SH-SY5Y (cell line): ENCODE data around the gene CYLD.

Experiments
- GATA2 ChIP-seq: IDR thresholded peaks from 2 replicates; pipeline ENCODE4 v1.6.1; 2011; ENCODE audit warnings: mild to moderate bottlenecking, low read depth, low read length
- GATA3 ChIP-seq: IDR thresholded peaks from 2 replicates; pipeline ENCODE4 v1.6.1; 2011; ENCODE audit warnings: low read depth, mild to moderate bottlenecking, low read length, moderate library complexity

DNA sequence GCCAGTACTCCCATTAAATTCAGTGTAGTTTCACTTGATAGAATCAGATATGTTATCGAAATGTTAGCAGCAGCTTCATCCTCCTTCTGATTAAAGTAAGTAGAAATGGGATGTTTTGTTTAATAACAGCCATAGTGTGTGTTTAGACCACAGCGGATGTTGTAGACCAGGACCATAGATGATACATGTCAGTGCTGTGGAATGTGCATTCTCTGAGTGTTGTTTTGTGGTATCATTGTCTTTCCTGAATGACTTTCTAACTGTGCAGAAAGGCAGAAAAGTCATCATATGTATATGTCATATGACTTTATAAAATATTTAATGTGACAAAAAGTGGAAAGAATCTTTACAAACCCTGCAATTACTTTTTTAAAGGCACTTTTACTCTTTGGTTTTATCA, 55.6 kb downstream of the CYLD start:
- no peak for TF ChIP-seq GATA3
- TF ChIP-seq GATA2 = no peak
